RWPE1 (cell line): ENCODE data around the gene HSD17B11.
A peak's percentile ranks its signal among the peaks of the same experiment; 100 is the strongest.
"Not testable (repeated sequence)": the region's sequence is repeated elsewhere in the genome, so short reads cannot be mapped to it uniquely, and the experiment has no call there.

Source experiments
- CTCF ChIA-PET: fragments of 350-600 bp; sonication (Branson Sonifier 250); formaldehyde crosslinking; extraction: SDS; loops from one replicate; lab custom pipeline; 2021; lab: Yijun Ruan, JAX
- POLR2A ChIA-PET: fragments of 400-600 bp; formaldehyde crosslinking; extraction: SDS; loops from one replicate; lab custom pipeline; 2020; ENCODE audit warnings: antibody characterized with exemption; ENCODE audit not compliant: low non-redundant PET; lab: Yijun Ruan, JAX
- DNase-seq: peaks from one replicate; pipeline ENCODE4 v3.0.0; 2012; ENCODE audit warnings: low spot score
- H3K27ac ChIP-seq: fragments of 450-650 bp; 2 replicates; pipeline ENCODE4 v1.5.1; 2017
- TF ChIP-seq, protein P1 (sequence below): fragments of 450-650 bp; conservative IDR thresholded peaks from 2 replicates; pipeline ENCODE4 v1.5.1; 2017; ENCODE audit warnings: low read depth, mild to moderate bottlenecking

The HSD17B11 gene

DNA sequence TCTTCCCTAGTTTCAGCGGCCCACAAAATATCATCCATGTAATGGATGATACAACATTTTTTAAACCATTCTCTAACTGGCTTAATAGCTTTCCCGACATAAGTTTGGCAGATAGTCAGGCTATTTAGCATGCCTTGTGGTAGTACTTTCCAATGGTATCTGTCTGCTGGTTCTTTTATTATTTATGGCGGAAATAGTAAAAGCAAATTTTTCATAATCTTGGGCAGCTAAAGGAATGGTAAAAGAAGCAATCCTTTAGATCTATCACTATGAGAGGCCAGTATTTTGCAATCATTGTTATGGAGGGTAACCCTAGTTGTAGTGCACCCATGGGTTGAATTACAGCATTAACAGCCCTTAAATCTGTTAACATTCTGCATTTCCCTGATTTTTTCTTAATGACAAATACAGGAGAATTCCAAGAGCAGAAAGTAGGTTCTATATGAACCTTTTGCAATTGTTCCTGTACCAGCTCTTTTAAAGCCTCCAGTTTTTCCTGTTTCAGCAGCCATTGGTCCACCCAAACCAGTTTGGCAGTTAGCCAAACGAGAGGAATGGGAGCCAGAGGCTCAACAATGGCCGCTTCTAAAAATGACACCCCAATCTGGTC lies 14.3 kb upstream of the HSD17B11 start:
- ChIA-PET CTCF (no interaction called here), POLR2A (no interaction called here)
- TF ChIP-seq, protein P1, sequence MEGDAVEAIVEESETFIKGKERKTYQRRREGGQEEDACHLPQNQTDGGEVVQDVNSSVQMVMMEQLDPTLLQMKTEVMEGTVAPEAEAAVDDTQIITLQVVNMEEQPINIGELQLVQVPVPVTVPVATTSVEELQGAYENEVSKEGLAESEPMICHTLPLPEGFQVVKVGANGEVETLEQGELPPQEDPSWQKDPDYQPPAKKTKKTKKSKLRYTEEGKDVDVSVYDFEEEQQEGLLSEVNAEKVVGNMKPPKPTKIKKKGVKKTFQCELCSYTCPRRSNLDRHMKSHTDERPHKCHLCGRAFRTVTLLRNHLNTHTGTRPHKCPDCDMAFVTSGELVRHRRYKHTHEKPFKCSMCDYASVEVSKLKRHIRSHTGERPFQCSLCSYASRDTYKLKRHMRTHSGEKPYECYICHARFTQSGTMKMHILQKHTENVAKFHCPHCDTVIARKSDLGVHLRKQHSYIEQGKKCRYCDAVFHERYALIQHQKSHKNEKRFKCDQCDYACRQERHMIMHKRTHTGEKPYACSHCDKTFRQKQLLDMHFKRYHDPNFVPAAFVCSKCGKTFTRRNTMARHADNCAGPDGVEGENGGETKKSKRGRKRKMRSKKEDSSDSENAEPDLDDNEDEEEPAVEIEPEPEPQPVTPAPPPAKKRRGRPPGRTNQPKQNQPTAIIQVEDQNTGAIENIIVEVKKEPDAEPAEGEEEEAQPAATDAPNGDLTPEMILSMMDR, result no peak
- H3K27ac ChIP-seq, result no peak overlapping the region
- DNase-seq, result no peak

DNA sequence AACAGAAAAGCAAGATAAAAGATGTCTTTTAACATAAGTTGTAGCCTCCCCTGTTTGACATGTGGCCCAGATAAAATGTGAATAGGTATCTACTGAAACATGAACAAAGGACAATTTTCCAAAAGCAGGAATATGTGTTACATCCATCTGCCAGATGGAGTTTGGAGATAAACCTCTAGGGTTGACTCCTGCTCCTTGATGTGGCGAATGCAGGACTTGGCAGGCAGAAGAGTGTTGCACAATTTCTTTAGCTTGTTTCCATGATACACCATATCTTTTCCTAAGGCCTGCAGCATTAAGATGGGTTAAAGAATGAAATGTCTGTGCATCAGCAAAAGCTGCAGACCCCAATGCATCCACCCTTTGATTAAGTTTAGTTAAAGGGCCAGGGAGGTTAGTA lies 12.7 kb upstream of the HSD17B11 start:
- DNase-seq, CTCF ChIA-PET, POLR2A ChIA-PET, H3K27ac ChIP-seq: not testable (repeated sequence)

DNA sequence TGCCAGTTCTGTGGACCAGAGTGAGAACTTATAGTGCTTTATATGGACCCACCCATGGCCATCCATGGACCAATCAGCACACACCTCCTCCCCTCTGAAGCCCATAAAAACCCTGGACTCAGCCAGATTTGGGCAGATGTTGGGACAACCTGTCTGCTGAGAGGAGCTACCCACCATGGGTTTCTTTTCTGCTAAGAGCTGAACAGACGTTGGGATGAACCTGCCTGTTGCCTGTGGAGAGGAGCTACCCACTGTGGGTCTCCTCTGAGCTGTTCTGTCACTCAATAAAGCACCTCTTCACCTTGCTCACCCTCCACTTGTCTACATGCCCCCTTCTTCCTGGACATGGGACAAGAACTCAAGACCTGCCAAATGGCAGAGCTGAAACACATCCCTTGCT lies 9.0 kb upstream of the HSD17B11 start:
- H3K27ac ChIP-seq, result no peak overlapping the region
- TF ChIP-seq, protein P1, result no peak
- ChIA-PET POLR2A (no interaction called here), CTCF (interaction anchor here (0.6 to 1.2 kb wide), 3 partner anchors 19 to 21 kb away, joined by 3 read pairs; no protein-coding TSS in a partner anchor)
- DNase-seq, result no peak

DNA sequence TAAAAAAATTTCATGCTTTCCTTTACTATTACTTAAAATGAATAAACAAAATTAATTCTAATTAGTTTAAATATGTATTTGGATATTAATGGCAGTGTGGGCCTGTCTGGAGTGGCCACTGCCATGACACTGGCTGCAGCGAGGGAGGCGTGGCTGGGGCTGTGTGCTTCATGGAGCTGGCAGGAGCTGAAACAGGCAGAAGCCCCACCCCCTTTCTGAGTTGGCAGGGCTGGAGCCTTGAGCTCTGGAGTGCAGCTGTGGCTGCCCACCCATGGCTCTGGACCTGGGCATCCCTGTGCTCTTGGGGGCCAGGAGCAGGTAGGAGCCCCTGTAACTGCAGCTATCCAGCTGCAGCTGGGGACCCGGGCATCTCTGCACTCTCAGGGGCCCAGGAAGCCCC lies 8.2 kb upstream of the HSD17B11 start:
- no peak for DNase-seq
- TF ChIP-seq, protein P1, result no peak
- no peak overlapping the region for H3K27ac ChIP-seq
- ChIA-PET POLR2A (no interaction called here), CTCF (interaction anchor here (0.6 kb wide), 1 partner anchor 528 kb away, joined by 3 read pairs; no protein-coding TSS in a partner anchor)

DNA sequence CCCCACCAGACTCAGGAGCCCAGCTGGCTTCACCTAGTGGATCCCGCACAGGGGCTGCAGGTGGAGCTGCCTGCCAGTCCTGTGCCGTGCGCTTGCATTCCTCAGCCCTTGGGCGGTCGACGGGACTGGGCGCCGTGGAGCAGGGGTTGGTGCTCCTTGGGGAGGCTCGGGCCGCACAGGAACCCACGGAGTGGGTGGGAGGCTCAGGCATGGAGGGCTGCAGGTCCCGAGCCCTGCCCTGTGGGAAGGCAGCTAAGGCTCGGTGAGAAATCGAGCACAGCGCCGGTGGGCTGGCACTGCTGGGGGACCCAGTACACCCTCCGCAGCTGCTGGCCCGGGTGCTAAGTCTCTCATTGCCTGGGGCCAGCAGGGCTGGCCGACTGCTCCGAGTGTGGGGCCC lies 4.9 kb upstream of the HSD17B11 start:
- DNase-seq, H3K27ac ChIP-seq, POLR2A ChIA-PET: not testable (repeated sequence)
- CTCF ChIA-PET, result interaction anchor here (0.6 kb wide), 1 partner anchor 14 kb away, joined by 3 read pairs; no protein-coding TSS in a partner anchor

DNA sequence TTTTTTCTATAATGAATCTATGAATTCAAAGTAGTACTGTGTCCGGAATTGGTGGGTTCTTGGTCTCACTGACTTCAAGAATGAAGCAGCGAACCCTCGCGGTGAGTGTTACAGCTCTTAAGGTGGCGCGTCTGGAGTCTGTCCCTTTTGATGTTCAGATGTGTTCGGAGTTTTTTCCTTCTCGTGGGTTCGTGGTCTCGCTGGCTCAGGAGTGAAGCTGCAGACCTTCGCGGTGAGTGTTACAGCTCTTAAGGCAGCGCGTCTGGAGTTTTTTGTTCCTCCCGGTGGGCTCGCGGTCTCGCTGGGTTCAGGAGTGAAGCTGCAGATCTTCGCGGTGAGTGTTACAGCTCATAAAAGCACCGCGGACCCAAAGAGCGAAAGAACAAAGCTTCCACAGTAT lies 4.1 kb upstream of the HSD17B11 start:
- DNase-seq, H3K27ac ChIP-seq, POLR2A ChIA-PET: not testable (repeated sequence)
- CTCF ChIA-PET, result interaction anchor here (0.6 kb wide), 1 partner anchor 13 kb away, joined by 3 read pairs; no protein-coding TSS in a partner anchor

DNA sequence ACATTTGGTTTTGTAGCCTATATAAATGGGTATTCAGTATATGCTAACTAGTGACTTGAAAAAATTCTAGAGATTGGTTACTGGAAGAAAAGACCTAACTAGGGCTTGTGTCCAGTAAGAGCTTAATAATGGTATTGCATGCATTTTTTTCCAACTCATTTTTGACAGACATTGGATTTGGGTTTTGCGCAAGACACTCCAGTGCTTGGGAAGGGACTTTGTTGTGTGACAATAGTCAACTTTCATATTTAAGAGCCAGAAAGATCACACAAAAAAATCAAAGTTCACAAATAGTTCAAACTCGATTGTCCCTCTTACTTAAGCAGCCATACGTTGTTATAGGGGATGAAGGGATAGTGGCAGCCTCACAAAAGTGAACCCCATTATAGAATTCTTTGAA lies 1.2 kb upstream of the HSD17B11 start:
- ChIA-PET POLR2A (no interaction called here), CTCF (interaction anchor here (0.7 kb wide), 1 partner anchor 16 kb away, joined by 3 read pairs; no protein-coding TSS in a partner anchor)
- H3K27ac ChIP-seq, result no peak overlapping the region
- no peak for DNase-seq
- TF ChIP-seq, protein P1, result no peak

DNA sequence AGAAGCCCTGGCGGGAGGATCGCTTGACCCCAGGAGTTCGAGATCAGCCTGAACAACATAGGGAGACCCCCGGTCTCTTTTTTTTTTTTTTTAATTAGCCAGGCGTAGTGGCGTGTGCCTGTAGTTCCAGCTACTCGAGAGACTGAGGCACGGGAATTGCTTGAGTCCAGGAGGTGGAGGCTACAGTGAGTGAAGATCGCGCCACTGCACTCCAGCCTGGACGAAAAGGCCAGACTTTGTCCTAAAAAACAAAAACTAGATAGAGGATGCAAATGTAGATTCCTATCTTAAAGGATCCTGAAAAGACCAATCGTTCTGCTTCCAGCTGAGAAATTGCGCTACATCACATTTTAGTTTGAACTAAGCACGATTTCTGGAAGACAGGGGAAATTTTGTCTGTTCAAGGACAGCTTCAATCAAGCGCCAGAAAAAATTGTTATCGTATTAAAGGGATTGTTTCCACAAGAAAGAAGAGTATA lies 627 bp upstream of the HSD17B11 start:
- peak overlapping the region; percentile 84 for H3K27ac ChIP-seq
- TF ChIP-seq, protein P1, result no peak
- DNase-seq, result no peak
- ChIA-PET POLR2A (no interaction called here), CTCF (no interaction called here)
